ENCODE data around the gene TRIO.
"Not testable (repeated sequence)": the region's sequence is repeated elsewhere in the genome, so short reads cannot be mapped to it uniquely, and the experiment has no call there.

Gene TRIO
- 11.8 to 18.9 (median 14.0) reads per million in 3 experiments for total RNA-seq

GRCh38 chr5:14142827-14143545 is at the start of gene TRIO:
TSS of gene TRIO (plus strand) at chr5:14143342. CDS start at chr5:14143726, 384 bp downstream.
- DNase-seq, result peak; percentile 57

- DNase-seq, result not testable (repeated sequence)
Measured at GRCh38 chr5:14097380-14097779, 45.8 kb upstream of the TRIO start.

- DNase-seq, result no peak
Measured at GRCh38 chr5:14097998-14098471, 45.1 kb upstream of the TRIO start.

DNA sequence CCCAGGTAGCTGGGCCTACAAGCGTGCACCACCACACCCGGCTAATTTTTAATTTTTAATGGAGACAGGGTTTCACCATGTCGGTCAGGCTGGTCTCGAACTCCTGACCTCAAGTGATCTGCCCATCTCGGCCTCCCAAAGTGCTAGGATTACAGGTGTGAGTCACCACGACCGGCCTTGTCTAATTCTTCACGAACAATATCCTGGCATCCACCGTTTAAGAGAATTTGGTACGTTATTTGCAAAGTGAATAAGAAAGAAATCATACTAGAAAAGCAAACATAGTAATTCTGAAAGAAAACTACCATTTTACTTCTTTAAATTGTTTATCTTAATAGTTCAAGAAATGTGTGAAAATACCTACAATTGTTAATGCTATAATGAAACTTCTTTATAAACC is 42.9 kb upstream of the TRIO start:
- no peak for DNase-seq

GRCh38 chr5:14101922-14102321 is 41.2 kb upstream of the TRIO start:
- DNase-seq, result no peak

GRCh38 chr5:14102666-14103065 is 40.5 kb upstream of the TRIO start:
- DNase-seq, result no peak

GRCh38 chr5:14105718-14106410 is 37.3 kb upstream of the TRIO start:
- no peak for DNase-seq

DNA sequence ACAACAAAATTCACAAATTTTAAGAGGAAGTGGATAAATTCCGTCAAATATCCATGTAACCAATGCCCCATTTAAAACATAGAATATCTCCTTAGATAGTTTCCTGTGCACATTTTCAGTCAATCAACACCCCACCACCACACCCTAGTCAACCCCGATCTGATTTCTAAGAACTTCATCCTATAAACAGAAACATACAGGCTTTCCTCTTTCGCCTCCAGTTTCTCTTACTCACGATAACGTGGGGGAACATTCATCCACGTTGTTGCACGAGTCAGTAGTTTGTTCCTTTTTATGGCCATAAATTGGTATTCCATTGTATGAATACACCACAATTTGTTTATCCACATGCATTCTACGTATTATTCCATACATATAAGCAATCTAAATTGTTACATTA is 35.6 kb upstream of the TRIO start:
- no peak for DNase-seq

DNA sequence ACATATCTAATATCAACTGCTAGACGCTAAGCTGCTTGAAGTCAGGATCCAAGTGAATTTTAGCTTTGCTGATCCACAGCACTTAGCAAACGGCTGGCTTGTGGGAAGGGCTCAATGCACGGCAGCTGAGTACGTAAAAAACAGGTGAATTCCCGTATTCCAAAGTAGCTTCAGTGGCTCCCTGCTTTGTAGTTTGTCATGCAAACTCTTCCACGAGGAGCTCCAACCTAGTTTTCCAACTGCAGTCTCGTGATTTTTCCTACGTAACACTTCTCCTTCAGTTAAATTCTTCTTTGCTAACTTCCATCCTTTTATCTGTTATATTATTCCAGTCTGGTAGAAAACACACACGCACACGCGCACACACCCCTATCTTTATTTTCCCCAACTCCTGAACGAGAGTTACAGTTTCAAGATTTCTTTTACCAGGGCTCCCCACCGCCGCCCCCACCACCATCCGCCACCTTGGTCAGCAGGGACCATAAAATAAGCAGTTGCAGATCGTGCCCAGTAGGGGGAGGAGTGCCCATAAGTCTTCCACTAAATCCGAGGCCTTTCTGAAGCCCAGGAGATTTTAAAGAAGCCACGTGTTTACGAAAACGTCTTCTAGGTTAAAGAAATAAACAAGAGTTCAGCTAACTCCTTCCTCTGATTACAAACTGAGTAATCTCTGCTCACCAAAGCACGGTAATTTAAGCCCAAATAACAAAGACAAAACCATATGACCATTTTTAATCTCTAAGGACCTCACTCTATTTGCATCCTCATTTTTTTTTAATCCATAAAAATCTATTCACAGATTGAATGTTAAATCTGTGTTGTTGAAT is 34.8 kb upstream of the TRIO start:
- DNase-seq, result no peak

- no peak for DNase-seq
Measured at GRCh38 chr5:14109041-14109747, 33.9 kb upstream of the TRIO start.

GRCh38 chr5:14109771-14110170 is 33.4 kb upstream of the TRIO start:
- no peak for DNase-seq

DNA sequence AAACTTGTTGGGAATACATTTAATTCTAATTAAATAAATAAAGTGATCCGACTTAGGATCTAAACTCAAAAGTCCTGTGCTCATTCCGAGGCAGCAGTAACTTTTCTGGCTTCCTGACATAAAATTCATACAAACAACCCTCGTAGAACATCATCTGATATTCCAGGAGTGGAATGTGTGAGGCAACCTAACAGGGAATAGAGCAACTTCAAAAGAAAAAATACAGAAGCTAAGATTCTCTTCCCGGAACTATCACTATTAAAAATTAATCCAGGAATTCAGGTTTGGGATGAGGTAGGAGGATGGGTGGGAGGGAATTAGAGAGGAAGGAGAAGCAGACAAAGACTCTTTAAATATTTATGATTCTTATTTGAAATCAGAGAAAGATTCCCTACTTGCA is 32.9 kb upstream of the TRIO start:
- DNase-seq, result no peak

GRCh38 chr5:14110680-14111079 is 32.5 kb upstream of the TRIO start:
- DNase-seq, result no peak

DNA sequence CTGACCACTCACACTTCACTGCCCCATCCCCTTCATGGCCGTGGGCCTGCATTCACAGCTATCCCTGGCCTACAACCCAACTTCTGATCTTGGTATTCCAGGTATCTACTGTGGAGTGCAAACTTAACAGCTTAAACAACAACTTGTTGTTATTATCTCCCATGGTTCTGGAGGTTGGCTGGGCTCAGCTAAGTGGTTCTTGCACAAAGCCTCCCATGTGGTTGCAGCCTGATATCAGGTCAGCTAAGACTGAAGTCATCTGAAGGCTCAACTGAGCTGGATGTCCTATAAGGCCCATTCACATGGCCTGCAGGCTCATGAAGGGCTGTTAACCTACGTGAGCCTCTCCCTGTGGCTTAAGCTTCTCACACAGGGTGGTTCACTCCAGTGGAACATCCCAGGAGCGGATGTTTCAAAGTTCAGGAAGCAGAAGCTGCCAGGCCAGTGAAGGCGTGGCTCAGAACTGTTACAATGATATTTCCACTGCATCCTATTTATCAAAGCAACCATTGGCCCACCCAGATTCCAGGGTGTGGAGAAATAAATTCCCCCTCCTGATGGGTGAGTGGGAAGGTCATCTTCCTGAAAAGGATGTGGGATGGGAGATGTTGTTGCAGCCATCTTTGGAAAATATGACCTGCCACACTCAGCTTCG is 30.0 kb upstream of the TRIO start:
- DNase-seq, result no peak

DNA sequence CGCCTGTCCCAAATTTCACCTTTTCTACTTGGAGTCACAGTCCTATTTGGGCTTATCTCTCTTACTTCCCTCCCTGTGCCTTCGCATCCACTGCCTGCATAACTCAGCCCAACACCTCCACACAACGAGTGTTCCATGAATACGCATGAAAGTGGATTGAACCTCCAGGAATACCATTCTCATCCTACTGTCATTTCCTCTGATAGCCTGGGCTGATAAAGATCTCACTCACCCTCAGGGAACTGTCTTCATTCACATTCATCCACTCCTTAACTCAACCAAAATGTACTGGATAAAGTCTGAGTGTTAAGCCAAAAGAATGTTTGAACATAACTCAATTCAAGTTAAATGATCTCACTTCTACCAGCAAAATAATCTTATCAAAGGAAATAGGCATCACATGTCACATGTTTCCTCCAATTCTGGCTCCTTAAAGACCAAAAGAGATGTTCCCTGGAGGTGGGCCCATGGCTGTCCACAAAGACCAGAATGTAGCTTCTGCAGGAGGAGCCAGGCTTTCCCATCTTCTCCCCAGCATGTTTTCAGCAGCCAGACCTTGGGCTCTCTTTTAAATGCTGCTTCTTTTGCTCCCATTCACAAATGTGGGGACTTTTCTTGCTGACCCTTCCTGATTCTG is 28.4 kb upstream of the TRIO start:
- DNase-seq, result no peak

DNA sequence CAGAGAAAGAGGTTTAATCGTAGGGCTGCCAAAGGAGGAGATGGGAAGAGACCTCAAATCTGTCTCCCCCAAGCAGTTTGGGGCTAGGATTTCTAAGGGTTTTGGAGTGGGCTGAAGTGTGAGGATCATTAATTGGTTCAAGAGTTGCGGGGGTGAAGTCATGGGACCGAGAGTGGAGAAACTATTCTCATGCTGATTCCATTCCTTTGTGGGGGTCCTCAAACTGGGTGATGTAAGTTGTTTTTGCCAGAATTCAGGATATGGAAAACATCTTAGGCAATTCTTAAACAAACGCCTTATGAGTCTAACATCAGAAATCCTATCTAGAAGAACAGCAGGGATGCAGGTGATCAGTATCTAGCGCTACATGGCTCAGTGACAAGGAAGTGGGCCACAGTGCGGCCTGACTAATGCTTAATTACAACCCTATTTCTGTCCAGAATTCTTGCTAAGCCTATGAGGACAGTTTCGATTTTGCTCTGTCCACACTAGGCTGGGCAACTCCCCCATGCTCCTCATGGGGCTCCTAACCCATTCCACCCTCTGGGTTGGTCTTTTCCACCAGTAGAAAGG is 27.7 kb upstream of the TRIO start:
- no peak for DNase-seq

GRCh38 chr5:14118551-14119320 is 24.4 kb upstream of the TRIO start:
- no peak for DNase-seq

GRCh38 chr5:14120176-14120575 is 23.0 kb upstream of the TRIO start:
- DNase-seq, result no peak

GRCh38 chr5:14121552-14121951 is 21.6 kb upstream of the TRIO start:
- no peak for DNase-seq

DNA sequence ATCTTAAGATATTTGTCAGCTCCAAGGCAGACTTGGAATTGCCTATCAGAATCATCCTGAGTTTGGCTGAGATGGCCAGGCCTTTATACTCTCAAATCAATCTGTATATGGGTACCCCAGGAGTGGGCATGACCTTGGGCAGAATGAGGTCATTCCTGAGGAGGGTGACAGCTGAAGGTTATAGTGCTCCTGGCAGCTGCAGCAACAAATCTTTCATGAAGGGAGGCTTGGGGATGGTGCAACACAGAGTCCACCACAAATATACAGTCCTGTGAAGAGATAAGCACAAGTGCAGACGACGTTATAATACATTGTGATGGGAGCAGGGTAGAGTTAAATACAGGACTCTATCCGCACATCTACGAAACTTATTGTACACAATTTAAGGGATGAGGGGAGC is 21.1 kb upstream of the TRIO start:
- DNase-seq, result no peak

DNA sequence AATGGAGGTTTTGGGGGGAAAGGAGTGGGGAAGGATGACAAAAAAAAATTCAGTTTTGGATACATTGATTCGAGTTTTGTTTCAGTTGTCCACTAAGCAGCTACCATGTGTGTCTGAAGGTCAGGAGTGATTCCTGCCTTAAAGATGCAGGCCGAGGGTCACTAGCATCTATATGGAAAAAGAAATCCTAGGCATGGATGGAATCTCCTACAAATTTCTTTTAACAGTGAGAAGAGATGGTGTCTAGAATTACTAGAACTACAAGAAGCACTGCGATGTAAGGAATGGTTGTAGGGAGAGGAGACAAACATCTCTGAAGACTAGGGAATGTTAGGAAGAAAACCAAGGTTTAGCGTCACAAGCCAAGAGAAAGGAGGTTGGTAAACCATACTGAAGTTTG is 19.6 kb upstream of the TRIO start:
- no peak for DNase-seq
